Measurements from ENCODE around the gene SLC25A10.

DNA sequence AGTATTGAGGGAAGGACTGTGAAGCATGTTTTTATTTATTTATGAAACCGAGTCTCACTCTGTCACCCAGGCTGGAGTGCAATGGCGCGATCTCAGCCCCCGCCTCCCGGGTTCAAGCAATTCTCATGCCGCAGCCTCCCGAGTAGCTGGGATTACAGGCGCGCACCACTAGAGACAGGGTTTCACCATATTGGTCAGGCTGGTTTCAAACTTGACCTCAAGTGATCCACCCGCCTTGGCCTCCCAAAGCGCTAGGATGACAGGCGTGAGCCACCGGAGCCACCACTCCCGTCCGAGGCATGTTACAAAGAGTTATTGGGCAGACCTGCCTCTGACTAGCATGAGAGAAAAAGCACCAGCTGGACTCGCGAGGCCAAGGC lies 5.9 kb upstream of the SLC25A10 start:
- TF ChIP-seq ZNF384 (IDR thresholded peaks at IDR 0.05): no peak
- TF ChIP-seq SUZ12 (IDR thresholded peaks at IDR 0.05): no peak
- no peak for TF ChIP-seq ARNT (IDR thresholded peaks at IDR 0.05)
